ENCODE measurements around the gene KIFC1. TPM values are rescaled to one million over a fixed set of nuclear protein-coding genes. Genes with fewer than 3 reads are reported as not detected.
A peak's percentile ranks its signal among the peaks of the same experiment; 100 is the strongest.
"Not testable (repeated sequence)": the region's sequence is repeated elsewhere in the genome, so short reads cannot be mapped to it uniquely, and the experiment has no call there.

The KIFC1 gene
- total and polyA plus RNA-seq, 9 of the 15 experiments (the other 6 are each of a cell fraction or from before 2014, with no cell fraction given) = 1.3 to 95.2 (median 76.9) TPM

- H3K27ac ChIP-seq (ENCODE audit: extremely low read depth, low read depth, low read length); DNase-seq (ENCODE audit: extremely low read depth in 1 of 4, low spot score in 3 of 4); H3K4me2 ChIP-seq (ENCODE audit: insufficient read depth, low read length); CTCF ChIA-PET (ENCODE audit: low intra/inter-chr PET ratio); in situ Hi-C loops (cut with MboI); H3K9me3 ChIP-seq (replicated peaks; ENCODE audit: control insufficient read depth, insufficient read depth, low read depth, low read length); H3K79me2 ChIP-seq (ENCODE audit: control insufficient read depth, insufficient read depth, low read length); H3K27me3 ChIP-seq (ENCODE audit: control insufficient read depth in 2 of 2, insufficient read depth in 2 of 2, low read length in 2 of 2); ATAC-seq; H2AFZ ChIP-seq (ENCODE audit: low read depth, low read length); H3K9ac ChIP-seq (ENCODE audit: insufficient read depth in 1 of 2, low read depth in 2 of 2, low read length in 2 of 2); FAIRE-seq; BruUV-seq (replicated peaks); H3K36me3 ChIP-seq (ENCODE audit: control insufficient read depth, insufficient read depth, low read length); H4K20me1 ChIP-seq (replicated peaks; ENCODE audit: control insufficient read depth, insufficient read depth, low read length); H3K4me3 ChIP-seq; H3K9me1 ChIP-seq (ENCODE audit: control insufficient read depth, insufficient read depth, low read length); intact Hi-C loops (cut with micrococcal nuclease): not testable (repeated sequence)
- 73% methylated on average over 6 of the region's 6 CpGs for WGBS (ENCODE audit: insufficient coverage, low coverage, missing lambda C conversion rate)
- POLR2A ChIA-PET = interaction anchor here (0.7 to 1.0 kb wide), 2 partner anchors 9 to 1576 kb away, joined by 3 to 4 read pairs; no protein-coding TSS in a partner anchor
- peaks cover 7 to 13% of the 10 kb centered on the region in 2 experiments; a peak in 4 of 5 replicates for H3K4me1 ChIP-seq (replicated peaks in 1 of 2; ENCODE audit: control insufficient read depth in 2 of 2, insufficient read depth in 2 of 2, low read length in 2 of 2)
- TF ChIP-seq ZBTB33 (CRISPR knock-in tag; IDR thresholded peaks at IDR 0.05) (peak; percentile 53; the same call in 1 of the 2 replicates), E2F6 (IDR thresholded peaks at IDR 0.05; ENCODE audit: borderline replicate concordance in 1 of 2, extremely low read depth in 1 of 2, insufficient read depth in 1 of 2, insufficient read length in 1 of 2, low read depth in 1 of 2, low read length in 1 of 2, poor library complexity in 1 of 2, severe bottlenecking in 1 of 2) (peak in 1 of 2 experiments; percentile 64)
Observed at GRCh38 chr6:33355860-33356259, 35.8 kb upstream of the KIFC1 start.
